Measurements from ENCODE around the gene PLPP3. TPM values are rescaled to one million over a fixed set of nuclear protein-coding genes. Genes with fewer than 3 reads are reported as not detected.

The PLPP3 gene
- total RNA-seq, 1 donor from 2014 or later = not detected

GRCh38 chr1:56450004-56450666 is 129.2 kb downstream of the PLPP3 start:
- H3K27me3 Mint-ChIP-seq (ENCODE audit: low read depth) = no peaks in the 10 kb centered on the region
- H3K4me1 Mint-ChIP-seq (ENCODE audit: low read depth) = no peaks in the 10 kb centered on the region
- H3K4me3 Mint-ChIP-seq (ENCODE audit: low read depth) = no peak overlapping the region
- DNase-seq (ENCODE audit: low spot score) = no peak
- H3K9me3 Mint-ChIP-seq = no peaks in the 10 kb centered on the region
- intact Hi-C loops (cut with micrococcal nuclease) = no loop called here
- H3K27ac Mint-ChIP-seq = no peak overlapping the region
- no peaks in the 10 kb centered on the region for H3K36me3 Mint-ChIP-seq (ENCODE audit: low read depth)

GRCh38 chr1:56448529-56449300 is 130.6 kb downstream of the PLPP3 start:
- DNase-seq (ENCODE audit: low spot score) = no peak
- Mint-ChIP-seq H3K27me3 (ENCODE audit: low read depth) (no peaks in the 10 kb centered on the region), H3K36me3 (ENCODE audit: low read depth) (no peaks in the 10 kb centered on the region), H3K9me3 (no peaks in the 10 kb centered on the region), H3K4me1 (ENCODE audit: low read depth) (no peaks in the 10 kb centered on the region), H3K4me3 (ENCODE audit: low read depth) (no peak overlapping the region), H3K27ac (no peak overlapping the region)
- intact Hi-C loops (cut with micrococcal nuclease) = no loop called here

GRCh38 chr1:56447823-56448222 is 131.5 kb downstream of the PLPP3 start:
- Mint-ChIP-seq H3K36me3 (ENCODE audit: low read depth) (no peaks in the 10 kb centered on the region), H3K4me3 (ENCODE audit: low read depth) (no peak overlapping the region), H3K9me3 (no peaks in the 10 kb centered on the region), H3K27ac (no peak overlapping the region), H3K27me3 (ENCODE audit: low read depth) (no peaks in the 10 kb centered on the region), H3K4me1 (ENCODE audit: low read depth) (no peaks in the 10 kb centered on the region)
- intact Hi-C loops (cut with micrococcal nuclease) = no loop called here
- DNase-seq (ENCODE audit: low spot score) = no peak

GRCh38 chr1:56446531-56447098 is 132.7 kb downstream of the PLPP3 start:
- Mint-ChIP-seq H3K27ac (no peak overlapping the region), H3K27me3 (ENCODE audit: low read depth) (no peaks in the 10 kb centered on the region), H3K36me3 (ENCODE audit: low read depth) (no peaks in the 10 kb centered on the region), H3K9me3 (no peaks in the 10 kb centered on the region), H3K4me1 (ENCODE audit: low read depth) (no peaks in the 10 kb centered on the region), H3K4me3 (ENCODE audit: low read depth) (no peak overlapping the region)
- intact Hi-C loops (cut with micrococcal nuclease) = no loop called here
- DNase-seq (ENCODE audit: low spot score) = no peak

- no peak overlapping the region for H3K4me3 Mint-ChIP-seq (ENCODE audit: low read depth)
- DNase-seq (ENCODE audit: low spot score) = no peak
- intact Hi-C loops (cut with micrococcal nuclease) = no loop called here
- no peaks in the 10 kb centered on the region for H3K27me3 Mint-ChIP-seq (ENCODE audit: low read depth)
- H3K36me3 Mint-ChIP-seq (ENCODE audit: low read depth) = no peaks in the 10 kb centered on the region
- no peak overlapping the region for H3K27ac Mint-ChIP-seq
- no peaks in the 10 kb centered on the region for H3K9me3 Mint-ChIP-seq
- H3K4me1 Mint-ChIP-seq (ENCODE audit: low read depth) = no peaks in the 10 kb centered on the region
Measured at GRCh38 chr1:56444960-56445646, 134.3 kb downstream of the PLPP3 start.

Other genes starting within 250 kb of the PLPP3 start
- gene PRKAA2, start 65.8 kb upstream of the PLPP3 start, total RNA-seq = not detected in 2 replicates
- not detected in 2 replicates for gene FYB2, start 239.8 kb upstream of the PLPP3 start, total RNA-seq

All from activated T-helper 2 cell treated with anti-CD3 and anti-CD28 coated beads, Interferon-gamma antibody, Interleukin-2, Interleukin-4, amounts not matched to agents 10 μg/mL and 5 μg/mL and 100 μg/mL, durations not matched to agents 14 hours and 24 hours and 36 hours (primary cell).